ENCODE measurements around the gene MTMR1. TPM values are rescaled to one million over a fixed set of nuclear protein-coding genes. Genes with fewer than 3 reads are reported as not detected.

MTMR1 gene
- total RNA-seq, 1 experiment from 2014 or later = 25.4 TPM

- Mint-ChIP-seq H3K27me3 (ENCODE audit: insufficient read depth, unreplicated experiment) (no peaks in the 10 kb centered on the region), H3K4me1 (ENCODE audit: low read depth, unreplicated experiment) (no peaks in the 10 kb centered on the region), H3K9me3 (ENCODE audit: unreplicated experiment) (no peaks in the 10 kb centered on the region), H3K4me3 (ENCODE audit: unreplicated experiment) (no peak overlapping the region), H3K36me3 (ENCODE audit: insufficient read depth, unreplicated experiment) (peaks cover 12% of the 10 kb centered on the region), H3K27ac (ENCODE audit: unreplicated experiment) (no peak overlapping the region)
- Histone ChIP-seq H3K4me1 (no peaks in the 10 kb centered on the region), H3K27me3 (replicated peaks; ENCODE audit: control insufficient read depth, insufficient read depth, low read length) (no peaks in the 10 kb centered on the region), H3K36me3 (ENCODE audit: control insufficient read depth, insufficient read depth, low read length) (no peaks in the 10 kb centered on the region), H3K4me3 (ENCODE audit: low read depth, low read length) (no peak overlapping the region), H3K9me3 (no peaks in the 10 kb centered on the region)
- BruUV-seq (replicated peaks) = no TSS peak
- TF ChIP-seq, protein P1, sequence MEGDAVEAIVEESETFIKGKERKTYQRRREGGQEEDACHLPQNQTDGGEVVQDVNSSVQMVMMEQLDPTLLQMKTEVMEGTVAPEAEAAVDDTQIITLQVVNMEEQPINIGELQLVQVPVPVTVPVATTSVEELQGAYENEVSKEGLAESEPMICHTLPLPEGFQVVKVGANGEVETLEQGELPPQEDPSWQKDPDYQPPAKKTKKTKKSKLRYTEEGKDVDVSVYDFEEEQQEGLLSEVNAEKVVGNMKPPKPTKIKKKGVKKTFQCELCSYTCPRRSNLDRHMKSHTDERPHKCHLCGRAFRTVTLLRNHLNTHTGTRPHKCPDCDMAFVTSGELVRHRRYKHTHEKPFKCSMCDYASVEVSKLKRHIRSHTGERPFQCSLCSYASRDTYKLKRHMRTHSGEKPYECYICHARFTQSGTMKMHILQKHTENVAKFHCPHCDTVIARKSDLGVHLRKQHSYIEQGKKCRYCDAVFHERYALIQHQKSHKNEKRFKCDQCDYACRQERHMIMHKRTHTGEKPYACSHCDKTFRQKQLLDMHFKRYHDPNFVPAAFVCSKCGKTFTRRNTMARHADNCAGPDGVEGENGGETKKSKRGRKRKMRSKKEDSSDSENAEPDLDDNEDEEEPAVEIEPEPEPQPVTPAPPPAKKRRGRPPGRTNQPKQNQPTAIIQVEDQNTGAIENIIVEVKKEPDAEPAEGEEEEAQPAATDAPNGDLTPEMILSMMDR (IDR thresholded peaks at IDR 0.05; ENCODE audit: insufficient read depth in 1 of 2, low read depth in 1 of 2, low read length in 1 of 2, severe bottlenecking in 1 of 2, unreplicated experiment in 1 of 2) = no peak
- intact Hi-C loops (cut with micrococcal nuclease; ENCODE audit: unreplicated experiment) = no loop called here
- ChIA-PET POLR2A (no interaction called here), CTCF (no interaction called here)
- DNase-seq = no peak
Observed at GRCh38 chrX:150704030-150704613, 10.9 kb downstream of the MTMR1 start.

GRCh38 chrX:150712619-150713018 lies 19.4 kb downstream of the MTMR1 start:
- CTCF ChIA-PET = no interaction called here
- H3K9me3 ChIP-seq = no peaks in the 10 kb centered on the region
- BruUV-seq (replicated peaks) = no TSS peak
- POLR2A ChIA-PET = no interaction called here
- H3K36me3 Mint-ChIP-seq (ENCODE audit: insufficient read depth, unreplicated experiment) = peaks cover 4% of the 10 kb centered on the region
- H3K27ac Mint-ChIP-seq (ENCODE audit: unreplicated experiment) = no peak overlapping the region
- no peak overlapping the region for H3K4me3 Mint-ChIP-seq (ENCODE audit: unreplicated experiment)
- intact Hi-C loops (cut with micrococcal nuclease; ENCODE audit: unreplicated experiment) = no loop called here
- TF ChIP-seq, protein P1 (IDR thresholded peaks at IDR 0.05; ENCODE audit: insufficient read depth in 1 of 2, low read depth in 1 of 2, low read length in 1 of 2, severe bottlenecking in 1 of 2, unreplicated experiment in 1 of 2) = no peak
- H3K27me3 Mint-ChIP-seq (ENCODE audit: insufficient read depth, unreplicated experiment) = no peaks in the 10 kb centered on the region
- no peaks in the 10 kb centered on the region for H3K4me1 Mint-ChIP-seq (ENCODE audit: low read depth, unreplicated experiment)
- no peaks in the 10 kb centered on the region for H3K4me1 ChIP-seq
- no peak overlapping the region for H3K4me3 ChIP-seq (ENCODE audit: low read depth, low read length)
- H3K36me3 ChIP-seq (ENCODE audit: control insufficient read depth, insufficient read depth, low read length) = no peaks in the 10 kb centered on the region
- no peaks in the 10 kb centered on the region for H3K9me3 Mint-ChIP-seq (ENCODE audit: unreplicated experiment)
- no peaks in the 10 kb centered on the region for H3K27me3 ChIP-seq (replicated peaks; ENCODE audit: control insufficient read depth, insufficient read depth, low read length)
- DNase-seq = no peak

GRCh38 chrX:150715184-150715583 lies 22.0 kb downstream of the MTMR1 start:
- Mint-ChIP-seq H3K4me3 (ENCODE audit: unreplicated experiment) (no peak overlapping the region), H3K27ac (ENCODE audit: unreplicated experiment) (no peak overlapping the region), H3K9me3 (ENCODE audit: unreplicated experiment) (no peaks in the 10 kb centered on the region), H3K27me3 (ENCODE audit: insufficient read depth, unreplicated experiment) (no peaks in the 10 kb centered on the region), H3K4me1 (ENCODE audit: low read depth, unreplicated experiment) (no peaks in the 10 kb centered on the region), H3K36me3 (ENCODE audit: insufficient read depth, unreplicated experiment) (no peaks in the 10 kb centered on the region)
- no TSS peak for BruUV-seq (replicated peaks)
- Histone ChIP-seq H3K36me3 (ENCODE audit: control insufficient read depth, insufficient read depth, low read length) (no peaks in the 10 kb centered on the region), H3K27me3 (replicated peaks; ENCODE audit: control insufficient read depth, insufficient read depth, low read length) (no peaks in the 10 kb centered on the region), H3K9me3 (no peaks in the 10 kb centered on the region), H3K4me1 (no peaks in the 10 kb centered on the region), H3K4me3 (ENCODE audit: low read depth, low read length) (no peak overlapping the region)
- no peak for DNase-seq
- ChIA-PET POLR2A (no interaction called here), CTCF (no interaction called here)
- intact Hi-C loops (cut with micrococcal nuclease; ENCODE audit: unreplicated experiment) = no loop called here
- TF ChIP-seq, protein P1 (IDR thresholded peaks at IDR 0.05; ENCODE audit: insufficient read depth in 1 of 2, low read depth in 1 of 2, low read length in 1 of 2, severe bottlenecking in 1 of 2, unreplicated experiment in 1 of 2) = no peak
